Thyroid gland (tissue), 4 donors: Measurements from ENCODE around the gene SLC7A9.
"Not testable (repeated sequence)": the region's sequence is repeated elsewhere in the genome, so short reads cannot be mapped to it uniquely, and the experiment has no call there.

ENCODE experiments used
- CTCF ChIP-seq, 6 experiments: fragments of 200-600 bp in 3 of 6; fragments of 450-650 bp in 3 of 6; sonication (generic) in 3 of 6; IDR thresholded peaks; one replicate each; pipeline ENCODE4 v1.5.1; 2016 to 2019; ENCODE audit warnings: antibody characterized with exemption in 6 of 6, mild to moderate bottlenecking in 2 of 6, inconsistent platforms in 1 of 6, moderate library complexity in 1 of 6
- POLR2A ChIP-seq, 2 donors: fragments of 450-650 bp; IDR thresholded peaks; one replicate each; pipeline ENCODE4 v1.6.1; 2017; ENCODE audit warnings: antibody characterized with exemption in 2 of 2, mild to moderate bottlenecking in 2 of 2, moderate library complexity in 1 of 2

- not testable (repeated sequence) for TF ChIP-seq CTCF, POLR2A (IDR thresholded peaks at IDR 0.05)
Measured at GRCh38 chr19:32832825-32833224, 36.7 kb downstream of the SLC7A9 start.
